Measurements from ENCODE around the gene ZNF83.

GRCh38 chr19:52626915-52627314 lies 11.2 kb downstream of the ZNF83 start:
- TF ChIP-seq, protein P1, sequence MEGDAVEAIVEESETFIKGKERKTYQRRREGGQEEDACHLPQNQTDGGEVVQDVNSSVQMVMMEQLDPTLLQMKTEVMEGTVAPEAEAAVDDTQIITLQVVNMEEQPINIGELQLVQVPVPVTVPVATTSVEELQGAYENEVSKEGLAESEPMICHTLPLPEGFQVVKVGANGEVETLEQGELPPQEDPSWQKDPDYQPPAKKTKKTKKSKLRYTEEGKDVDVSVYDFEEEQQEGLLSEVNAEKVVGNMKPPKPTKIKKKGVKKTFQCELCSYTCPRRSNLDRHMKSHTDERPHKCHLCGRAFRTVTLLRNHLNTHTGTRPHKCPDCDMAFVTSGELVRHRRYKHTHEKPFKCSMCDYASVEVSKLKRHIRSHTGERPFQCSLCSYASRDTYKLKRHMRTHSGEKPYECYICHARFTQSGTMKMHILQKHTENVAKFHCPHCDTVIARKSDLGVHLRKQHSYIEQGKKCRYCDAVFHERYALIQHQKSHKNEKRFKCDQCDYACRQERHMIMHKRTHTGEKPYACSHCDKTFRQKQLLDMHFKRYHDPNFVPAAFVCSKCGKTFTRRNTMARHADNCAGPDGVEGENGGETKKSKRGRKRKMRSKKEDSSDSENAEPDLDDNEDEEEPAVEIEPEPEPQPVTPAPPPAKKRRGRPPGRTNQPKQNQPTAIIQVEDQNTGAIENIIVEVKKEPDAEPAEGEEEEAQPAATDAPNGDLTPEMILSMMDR (IDR thresholded peaks at IDR 0.05), result no peak
- TF ChIP-seq POLR2A (IDR thresholded peaks at IDR 0.05), result no peak

All from esophagus squamous epithelium (tissue), 4 donors.